SH-SY5Y (cell line): ENCODE measurements around the gene LANCL1.

Experiments used
- GATA2 ChIP-seq: IDR thresholded peaks from 2 replicates; pipeline ENCODE4 v1.6.1; 2011; ENCODE audit warnings: mild to moderate bottlenecking, low read depth, low read length
- GATA3 ChIP-seq: IDR thresholded peaks from 2 replicates; pipeline ENCODE4 v1.6.1; 2011; ENCODE audit warnings: low read depth, mild to moderate bottlenecking, low read length, moderate library complexity

DNA sequence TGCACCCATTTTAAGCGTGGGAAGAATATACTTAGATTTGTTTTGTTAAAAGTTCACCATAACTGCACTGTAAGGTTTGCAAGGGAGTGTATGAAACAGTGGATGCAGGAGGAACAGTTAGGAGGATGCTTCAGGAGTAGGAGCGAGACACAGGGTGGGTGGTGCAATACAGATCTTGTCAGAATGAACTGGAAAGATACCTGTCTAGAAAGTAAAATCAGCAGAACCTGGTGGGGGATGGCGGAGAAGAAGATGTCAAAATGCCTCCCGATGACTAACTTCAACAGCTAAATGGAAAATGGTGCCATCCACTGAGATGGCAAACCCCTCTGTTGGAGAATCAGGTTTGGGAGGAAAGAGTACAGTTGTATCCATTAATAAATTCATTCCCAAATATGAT, 18.2 kb downstream of the LANCL1 start:
- TF ChIP-seq GATA2 (no peak), GATA3 (no peak)
